ENCODE measurements around the gene BPI. TPM values are rescaled to one million over a fixed set of nuclear protein-coding genes. Genes with fewer than 3 reads are reported as not detected.
"Not testable (repeated sequence)": the region's sequence is repeated elsewhere in the genome, so short reads cannot be mapped to it uniquely, and the experiment has no call there.

BPI gene
- polyA plus RNA-seq, 3 donors = 0.44 to 1.0 TPM; not detected in 1

DNA sequence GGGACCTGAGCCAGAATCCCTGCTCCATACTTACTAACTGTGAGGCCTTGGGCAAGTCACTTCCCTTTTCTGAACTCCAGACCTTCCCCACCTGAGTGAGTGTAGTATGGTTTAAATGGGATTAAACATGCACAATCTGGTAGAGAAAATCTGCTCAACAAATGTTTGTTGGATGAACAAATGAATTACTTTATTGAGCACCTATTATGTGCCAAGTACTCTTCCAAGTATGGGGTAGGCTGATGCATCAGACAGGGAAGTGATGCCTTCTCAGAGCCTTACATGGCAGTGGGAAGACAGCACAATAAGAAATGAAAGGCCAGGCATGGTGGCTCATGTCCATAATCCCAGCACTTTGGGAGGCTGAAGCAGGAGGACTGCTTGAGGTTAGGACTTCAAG is 27.3 kb downstream of the BPI start:
- no peak for DNase-seq (ENCODE audit: low read depth in 3 of 3, low spot score in 2 of 3)

- DNase-seq (ENCODE audit: low read depth in 3 of 3, low spot score in 2 of 3) = no peak
These were observed 27.9 kb downstream of the BPI start for GRCh38 chr20:38331814-38332213.

GRCh38 chr20:38334016-38334415 is 30.1 kb downstream of the BPI start:
- DNase-seq (ENCODE audit: low read depth in 3 of 3, low spot score in 2 of 3) = no peak

- DNase-seq (ENCODE audit: low read depth in 3 of 3, low spot score in 2 of 3) = no peak
These were observed 32.8 kb downstream of the BPI start for GRCh38 chr20:38336726-38337125.

DNA sequence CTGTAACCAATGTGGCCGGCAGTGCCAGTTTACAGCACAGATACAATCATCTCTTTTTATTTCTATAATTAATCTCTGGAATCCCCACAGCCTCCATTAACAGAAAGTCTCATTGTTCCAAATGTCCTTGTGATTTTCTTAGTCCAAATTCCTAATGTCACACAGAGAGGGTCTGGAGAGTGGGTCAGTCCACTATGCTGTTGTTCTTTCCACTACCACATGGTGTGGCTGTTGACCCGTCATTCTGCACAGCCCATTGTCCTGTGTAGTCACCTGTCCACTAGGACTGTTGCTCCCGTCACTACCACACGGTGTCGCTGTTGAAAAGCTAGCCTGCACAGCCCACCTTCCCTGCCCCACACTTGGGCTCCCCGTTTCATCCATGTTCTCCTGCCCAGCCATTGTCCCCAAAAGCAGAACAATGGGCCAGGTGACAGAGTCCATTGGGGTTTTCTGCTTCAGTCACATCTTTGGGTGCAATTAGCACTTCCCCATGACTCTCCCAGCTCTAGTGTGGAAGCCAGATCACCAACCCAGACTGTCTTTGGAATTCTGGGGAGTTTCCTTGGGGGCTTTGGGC is 33.7 kb downstream of the BPI start:
- DNase-seq (ENCODE audit: low read depth in 3 of 3, low spot score in 2 of 3) = no peak

GRCh38 chr20:38338849-38339520 is 35.0 kb downstream of the BPI start:
- no peak for DNase-seq (ENCODE audit: low read depth in 3 of 3, low spot score in 2 of 3)

- DNase-seq (ENCODE audit: low read depth in 3 of 3, low spot score in 2 of 3) = not testable (repeated sequence)
These were observed 35.6 kb downstream of the BPI start for GRCh38 chr20:38339521-38339896.

GRCh38 chr20:38339997-38340396 is 36.0 kb downstream of the BPI start:
- DNase-seq (ENCODE audit: low read depth in 3 of 3, low spot score in 2 of 3) = no peak

DNA sequence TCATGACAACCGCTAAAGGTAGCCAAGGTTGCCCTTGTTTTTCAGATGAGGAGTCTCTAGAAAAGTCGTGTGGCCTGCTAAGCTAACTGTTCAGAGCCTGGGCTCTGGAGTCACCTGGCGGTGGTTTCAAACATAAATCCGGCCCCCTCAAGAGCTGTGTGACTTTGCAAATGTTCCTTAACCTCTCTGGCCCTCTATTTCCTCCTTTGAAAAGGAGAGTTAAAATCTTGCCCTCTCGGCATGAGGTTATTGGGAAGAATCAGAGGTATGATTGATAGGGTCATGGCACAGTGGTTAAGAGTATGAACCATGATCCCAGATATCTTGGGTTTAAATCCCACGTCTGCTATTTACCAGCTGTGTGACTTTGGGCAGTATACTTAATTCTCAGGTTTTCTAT is 36.7 kb downstream of the BPI start:
- DNase-seq (ENCODE audit: low read depth in 3 of 3, low spot score in 2 of 3) = no peak

DNA sequence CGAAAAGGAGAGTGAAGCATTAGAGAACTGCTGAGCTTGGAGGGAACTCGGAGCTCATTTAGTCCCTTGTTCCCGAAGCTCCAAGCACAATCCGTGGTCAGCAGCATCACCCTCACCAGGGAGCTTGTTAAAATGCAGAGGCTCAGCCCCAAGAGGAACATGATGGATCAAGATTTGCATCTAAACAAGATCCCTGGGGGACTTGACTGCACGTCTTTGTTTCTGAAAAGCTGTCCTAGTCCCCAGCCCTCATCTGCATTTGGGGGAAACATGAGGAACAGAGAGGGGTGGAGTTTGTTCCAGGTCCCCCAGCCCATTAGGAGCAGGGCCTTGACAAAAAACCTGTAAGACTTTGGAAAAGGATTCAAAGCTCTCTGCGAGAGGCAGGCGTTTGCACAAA is 38.3 kb downstream of the BPI start:
- no peak for DNase-seq (ENCODE audit: low read depth in 3 of 3, low spot score in 2 of 3)

DNA sequence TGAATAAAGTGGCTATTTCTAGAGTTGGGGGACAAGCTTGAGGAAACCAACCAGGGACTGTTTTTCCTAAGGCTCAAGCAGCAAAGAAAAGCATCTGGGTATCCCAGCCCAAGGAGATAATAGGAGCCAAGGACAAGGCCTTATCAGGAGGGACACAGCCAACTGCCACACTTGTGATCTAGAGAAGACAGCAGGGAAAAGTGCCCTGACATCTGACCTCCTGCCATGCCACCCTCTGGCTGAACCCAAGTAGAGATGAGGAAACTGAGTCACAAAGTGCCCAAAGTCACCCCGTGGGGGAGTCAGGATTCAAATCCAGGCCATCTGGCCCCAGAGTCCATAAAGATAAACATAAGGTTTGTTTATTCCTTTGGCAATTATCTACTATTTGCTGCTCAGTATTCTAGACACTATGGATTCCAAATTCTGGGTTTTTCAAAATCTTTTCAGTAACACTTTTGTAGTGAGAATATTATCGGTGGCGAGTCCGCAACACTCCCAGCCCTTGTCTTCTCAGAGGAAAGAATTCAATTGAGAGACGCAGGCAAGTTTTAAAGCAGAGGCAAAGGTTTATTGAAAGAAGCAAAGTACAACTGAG is 38.9 kb downstream of the BPI start:
- DNase-seq (ENCODE audit: low read depth in 3 of 3, low spot score in 2 of 3) = no peak

GRCh38 chr20:38343311-38344106 is 39.6 kb downstream of the BPI start:
- peak; percentile 79 to 84 (median 80) for DNase-seq (ENCODE audit: low read depth in 3 of 3, low spot score in 2 of 3)

DNA sequence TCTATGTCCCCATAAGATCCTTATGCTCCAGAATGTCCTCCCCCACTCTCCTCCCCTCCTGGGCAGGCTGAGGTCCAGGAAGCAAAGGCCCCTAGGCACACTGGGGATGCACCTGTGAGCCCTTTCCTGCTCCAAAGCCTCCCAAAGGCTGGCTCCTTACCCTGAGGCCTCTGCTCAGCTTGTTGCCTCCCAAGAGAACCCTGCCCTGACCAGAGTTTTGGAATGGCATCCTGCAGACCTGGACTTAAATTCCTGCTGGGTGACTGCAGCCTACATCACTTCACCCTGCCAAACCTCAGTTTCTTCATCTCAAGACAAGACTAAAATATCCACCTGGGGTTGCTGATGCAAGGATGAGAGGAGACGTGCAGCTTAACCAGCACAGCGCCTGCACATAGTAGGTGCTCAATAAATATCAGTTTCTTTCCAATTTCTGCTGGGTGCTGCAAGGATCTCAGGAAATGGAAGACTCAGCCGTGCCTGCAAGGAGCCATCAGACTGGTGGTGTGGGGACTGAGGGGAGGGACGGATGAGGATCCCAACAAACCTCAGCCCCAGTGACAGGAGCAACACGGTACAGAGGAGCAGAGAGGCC is 40.2 kb downstream of the BPI start:
- no peak for DNase-seq (ENCODE audit: low read depth in 3 of 3, low spot score in 2 of 3)

GRCh38 chr20:38345643-38346042 is 41.7 kb downstream of the BPI start:
- DNase-seq (ENCODE audit: low read depth in 3 of 3, low spot score in 2 of 3) = no peak

DNA sequence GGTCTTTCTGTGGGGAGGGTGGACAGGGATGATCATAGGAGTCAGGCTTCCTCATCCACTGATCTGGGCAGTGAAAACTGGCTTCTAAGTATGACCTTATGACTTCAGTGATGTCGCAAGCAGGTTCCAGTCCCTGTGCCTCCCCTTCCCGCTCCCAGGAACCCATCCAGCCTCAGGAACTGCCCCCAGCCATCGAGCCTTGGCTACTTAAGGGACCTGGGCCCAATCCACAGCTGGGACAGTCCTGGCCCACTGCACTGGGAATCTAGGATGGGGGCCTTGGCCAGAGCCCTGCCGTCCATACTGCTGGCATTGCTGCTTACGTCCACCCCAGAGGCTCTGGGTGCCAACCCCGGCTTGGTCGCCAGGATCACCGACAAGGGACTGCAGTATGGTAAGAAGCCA is 42.3 kb downstream of the BPI start, which contains the start of gene LBP:
Gene LBP (plus strand): TSS at position 236 of the 405 bp plus-strand sequence. CDS start 35 bp downstream, at position 271.
- DNase-seq (ENCODE audit: low read depth in 3 of 3, low spot score in 2 of 3) = no peak

- no peak for DNase-seq (ENCODE audit: low read depth in 3 of 3, low spot score in 2 of 3)
These were observed 42.8 kb downstream of the BPI start for GRCh38 chr20:38346741-38347140.

DNA sequence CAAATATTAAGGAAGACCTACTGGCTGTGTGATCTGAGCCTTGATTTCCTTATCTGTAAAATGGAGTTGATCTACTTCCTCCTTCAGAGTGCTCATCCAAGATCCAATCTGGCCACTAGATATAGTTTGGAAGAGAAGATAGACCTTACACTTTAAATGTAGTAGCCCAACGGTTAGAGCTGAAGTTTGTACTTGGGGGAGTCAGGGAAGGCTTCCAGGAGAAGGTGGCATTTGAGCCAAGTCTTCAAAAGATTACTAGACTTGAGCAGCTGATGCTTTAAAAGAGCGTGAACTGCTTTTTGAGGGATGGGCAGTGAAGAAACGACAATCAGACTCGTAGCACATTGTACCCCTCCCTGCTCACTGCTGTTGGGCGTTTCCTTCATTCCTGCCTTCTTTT is 45.9 kb downstream of the BPI start:
- no peak for DNase-seq (ENCODE audit: low read depth in 3 of 3, low spot score in 2 of 3)

DNA sequence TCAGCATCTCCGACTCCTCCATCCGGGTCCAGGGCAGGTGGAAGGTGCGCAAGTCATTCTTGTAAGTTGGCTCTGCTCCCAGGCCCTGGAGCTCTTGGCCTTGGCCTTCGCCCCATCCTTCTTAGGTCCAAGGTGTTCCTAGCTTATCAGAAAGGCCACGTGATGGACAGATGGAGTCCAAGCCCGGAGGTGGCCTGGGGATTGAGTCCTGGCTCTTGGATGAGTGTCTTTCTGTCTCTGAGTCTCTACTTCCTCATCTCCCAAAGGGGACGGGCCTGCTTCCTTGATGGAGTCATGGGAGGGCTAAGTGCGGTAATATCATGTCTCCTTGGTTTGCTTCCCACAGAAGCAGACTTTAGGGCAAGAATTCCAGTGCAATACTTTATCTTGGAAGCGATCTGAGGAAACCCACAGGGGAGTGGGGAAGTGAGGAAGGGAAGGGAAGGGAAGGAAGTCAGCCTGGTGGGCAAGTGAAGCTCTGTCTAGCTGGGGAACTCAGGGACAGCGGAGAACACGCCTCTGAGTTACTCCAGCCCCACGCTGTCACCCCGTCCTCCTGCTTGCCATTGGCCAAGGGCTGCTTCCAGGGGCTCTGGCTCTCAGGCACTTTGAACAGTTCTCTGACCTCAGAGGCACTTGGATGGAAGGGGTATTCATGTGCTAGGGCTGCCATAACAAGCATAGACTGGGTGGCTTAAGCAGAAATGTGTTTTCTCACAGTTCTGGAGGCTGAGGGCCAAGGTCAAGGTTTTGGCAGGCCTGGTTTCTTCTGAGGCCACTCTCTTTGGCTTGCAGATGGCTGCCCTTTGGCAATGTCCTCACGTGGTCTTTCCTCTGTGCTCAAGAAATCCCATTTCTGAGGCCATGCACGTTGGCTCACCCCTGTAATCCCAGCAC is 47.2 kb downstream of the BPI start:
- DNase-seq (ENCODE audit: low read depth in 3 of 3, low spot score in 2 of 3) = no peak

GRCh38 chr20:38353316-38353715 is 49.4 kb downstream of the BPI start:
- no peak for DNase-seq (ENCODE audit: low read depth in 3 of 3, low spot score in 2 of 3)

DNA sequence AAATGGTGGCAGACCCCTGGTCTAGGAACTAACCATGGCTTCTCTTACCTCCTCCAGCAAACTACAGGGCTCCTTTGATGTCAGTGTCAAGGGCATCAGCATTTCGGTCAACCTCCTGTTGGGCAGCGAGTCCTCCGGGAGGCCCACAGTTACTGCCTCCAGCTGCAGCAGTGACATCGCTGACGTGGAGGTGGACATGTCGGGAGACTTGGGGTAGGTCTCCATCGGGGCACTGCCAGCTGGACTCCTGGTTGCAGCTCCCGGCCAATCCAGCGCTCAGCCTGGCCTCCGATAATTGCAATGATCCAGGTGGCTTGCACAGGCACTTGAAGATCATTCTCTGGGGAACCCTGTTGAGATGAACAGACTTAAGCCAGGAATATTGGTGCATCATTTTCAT is 50.3 kb downstream of the BPI start:
- no peak for DNase-seq (ENCODE audit: low read depth in 3 of 3, low spot score in 2 of 3)
